Inflammatory macrophage treated with lipopolysaccharide for 4 hours (primary cell): ENCODE measurements around the gene SH3BP5L.
A peak's percentile ranks its signal among the peaks of the same experiment; 100 is the strongest.
"Not testable (repeated sequence)": the region's sequence is repeated elsewhere in the genome, so short reads cannot be mapped to it uniquely, and the experiment has no call there.

Experiments
- DNase-seq: peaks from one replicate; pipeline ENCODE4 v3.0.0-alpha.2; 2020

Gene SH3BP5L

DNA sequence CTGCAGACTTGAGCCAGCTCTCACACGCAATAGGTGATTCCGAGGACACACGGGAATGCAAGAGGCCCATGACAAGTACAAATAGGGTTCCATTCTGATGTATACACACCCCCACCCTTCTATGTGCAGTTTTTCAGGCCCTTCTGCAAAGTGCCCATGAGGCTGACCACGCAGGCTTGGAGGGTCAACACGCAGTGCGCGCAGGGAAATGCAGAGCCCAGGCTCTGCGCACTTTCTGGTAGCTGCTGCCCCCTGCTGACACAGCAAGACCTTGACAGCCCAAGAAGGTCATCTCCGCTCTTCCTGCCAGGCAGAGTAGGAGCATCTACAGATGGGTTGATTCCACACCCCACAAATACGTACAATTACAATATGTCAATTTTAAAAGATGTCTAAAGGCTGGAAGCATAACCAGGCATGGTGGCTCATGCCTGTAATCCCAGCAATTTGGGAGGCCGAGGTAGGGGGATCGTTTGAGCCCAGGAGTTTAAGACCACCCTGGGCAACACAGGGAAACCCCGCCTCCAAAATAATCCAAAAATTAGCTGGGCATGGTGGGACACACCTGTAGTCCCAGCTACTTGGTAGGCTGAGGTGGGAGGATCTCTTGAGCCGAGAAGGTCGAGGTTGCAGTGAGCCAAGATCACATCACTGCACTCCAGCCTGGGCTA, 18.5 kb downstream of the SH3BP5L start:
- peak; percentile 65 for DNase-seq

DNA sequence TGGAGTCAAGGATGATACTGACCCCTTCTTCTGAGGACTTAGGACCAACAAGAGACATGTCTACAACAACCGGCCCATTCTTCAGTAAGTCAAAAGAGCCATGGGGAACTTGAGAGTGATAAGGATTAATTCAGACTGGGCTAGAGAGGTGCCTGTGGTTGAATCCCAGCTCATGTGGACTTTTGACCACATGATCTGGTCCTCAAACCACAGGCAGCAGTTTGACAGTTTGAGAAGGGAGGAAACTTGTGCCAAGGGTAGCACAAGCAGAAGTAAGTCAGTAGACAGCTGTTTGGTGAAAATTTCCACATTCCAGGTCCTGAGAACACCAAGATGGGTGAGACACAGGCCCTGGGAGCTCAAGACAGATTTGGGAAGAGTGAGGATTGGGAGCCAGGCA, 19.8 kb downstream of the SH3BP5L start:
- peak; percentile 47 for DNase-seq

DNA sequence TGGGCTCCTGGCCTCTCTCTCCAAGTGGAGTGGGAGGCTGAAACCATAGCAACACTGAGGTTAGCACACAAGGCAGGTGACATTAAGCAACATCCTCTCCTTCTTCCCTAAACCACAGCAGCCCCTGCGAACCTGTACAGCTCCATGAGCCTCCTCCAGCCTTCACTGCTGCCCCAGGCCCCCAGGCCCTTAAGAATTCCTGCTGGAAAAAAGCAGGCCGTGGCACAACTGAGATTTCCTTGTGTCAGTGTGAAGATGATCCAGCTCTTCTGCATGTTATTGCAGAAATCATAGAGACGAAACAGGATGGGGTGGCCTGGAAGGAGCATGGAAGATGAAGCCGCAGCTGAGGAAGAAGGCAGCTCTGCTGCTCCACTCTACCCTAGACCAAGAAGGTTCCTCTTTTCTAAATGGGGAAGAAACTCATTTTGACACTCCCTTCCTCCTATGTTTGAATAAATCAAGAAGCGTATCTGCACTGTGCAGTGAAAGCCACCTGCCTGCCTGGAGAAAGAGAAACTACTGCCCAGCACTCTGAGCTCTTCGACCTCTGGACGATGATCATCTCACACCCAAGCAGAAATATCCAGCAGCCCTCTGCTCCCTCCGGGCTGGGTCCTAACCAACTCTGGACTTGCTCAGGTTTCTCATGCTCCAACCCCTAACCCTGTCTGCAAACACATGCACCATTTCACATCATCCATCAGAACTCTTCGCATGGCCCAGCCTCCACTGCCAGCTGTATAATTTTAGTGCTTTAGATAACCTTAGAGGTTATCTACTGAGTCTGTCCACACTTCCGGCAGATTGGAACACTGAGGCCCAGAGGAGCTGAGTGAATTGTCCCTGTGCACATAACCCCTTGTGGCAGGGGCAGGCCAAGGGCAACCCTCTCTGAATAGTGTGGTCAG, 20.7 kb downstream of the SH3BP5L start:
- DNase-seq = peak; percentile 86

DNA sequence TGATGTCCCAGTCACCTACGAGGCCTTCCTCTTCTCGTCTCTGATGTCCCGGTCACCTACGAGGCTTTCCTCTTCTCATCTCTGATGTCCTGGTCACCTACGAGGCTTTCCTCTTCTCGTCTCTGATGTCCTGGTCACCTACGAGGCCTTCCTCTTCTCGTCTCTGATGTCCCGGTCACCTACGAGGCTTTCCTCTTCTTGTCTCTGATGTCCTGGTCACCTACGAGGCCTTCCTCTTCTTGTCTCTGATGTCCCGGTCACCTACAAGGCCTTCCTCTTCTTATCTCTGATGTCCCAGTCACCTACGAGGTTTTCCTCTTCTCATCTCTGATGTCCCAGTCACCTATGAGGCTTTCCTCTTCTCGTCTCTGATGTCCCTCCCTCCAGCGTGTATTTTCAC, 22.2 kb downstream of the SH3BP5L start:
- DNase-seq = not testable (repeated sequence)

DNA sequence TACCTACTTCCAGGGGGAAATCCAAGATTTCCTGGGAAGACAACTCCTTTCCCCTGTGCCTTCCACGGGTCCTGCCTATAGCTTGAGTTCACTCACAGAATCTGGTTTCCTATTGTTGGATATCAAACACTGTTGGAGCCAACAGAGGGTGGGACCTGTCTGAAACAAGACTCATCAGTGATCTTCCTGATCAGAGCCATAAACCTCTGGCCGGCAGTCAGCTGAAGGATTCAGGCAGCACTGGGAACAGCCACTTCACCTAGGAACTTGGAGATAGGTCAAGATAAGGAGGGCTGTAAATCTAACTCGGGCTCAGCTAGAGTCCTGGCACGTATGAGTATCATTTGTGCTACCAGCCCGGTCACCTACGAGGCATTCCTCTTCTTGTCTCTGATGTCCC, 23.3 kb downstream of the SH3BP5L start:
- DNase-seq = no peak

DNA sequence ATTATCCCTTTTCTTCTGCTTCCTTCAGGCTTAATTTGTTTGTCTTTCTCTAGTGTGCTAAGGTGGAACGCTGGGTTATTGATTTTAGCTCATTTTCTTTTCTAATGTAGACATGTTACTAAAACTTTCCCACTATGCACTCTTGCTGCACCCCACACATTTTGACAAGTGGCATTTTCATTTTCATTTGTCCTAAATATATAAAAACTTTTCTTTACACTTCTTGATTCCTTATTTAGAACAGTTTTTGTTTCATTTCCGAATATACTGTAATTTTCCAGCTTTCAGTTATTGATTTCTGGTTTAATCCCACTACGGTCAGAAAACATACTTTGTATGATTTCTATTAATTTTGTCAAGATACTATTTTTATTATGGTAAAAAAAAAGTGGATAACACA, 25.3 kb downstream of the SH3BP5L start:
- peak; percentile 66 for DNase-seq

DNA sequence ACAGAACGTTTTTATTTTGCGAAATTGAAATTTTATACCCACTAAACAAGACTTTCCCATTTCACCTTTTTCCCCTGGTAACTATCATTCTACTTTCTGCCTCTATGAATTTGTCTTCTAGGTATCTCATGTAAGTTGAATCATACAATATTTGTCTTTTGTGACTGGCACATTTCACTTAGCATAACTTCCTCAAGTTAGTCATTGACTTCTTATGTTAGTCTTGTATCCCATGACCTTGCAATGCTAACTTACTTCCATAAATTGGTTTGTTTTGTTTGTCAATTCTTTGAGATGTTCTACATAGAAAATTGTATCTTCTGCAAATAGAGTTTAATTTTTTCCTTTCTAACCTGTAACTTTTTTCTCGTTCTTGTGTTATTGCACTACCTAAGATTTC, 26.9 kb downstream of the SH3BP5L start:
- peak; percentile 76 for DNase-seq

DNA sequence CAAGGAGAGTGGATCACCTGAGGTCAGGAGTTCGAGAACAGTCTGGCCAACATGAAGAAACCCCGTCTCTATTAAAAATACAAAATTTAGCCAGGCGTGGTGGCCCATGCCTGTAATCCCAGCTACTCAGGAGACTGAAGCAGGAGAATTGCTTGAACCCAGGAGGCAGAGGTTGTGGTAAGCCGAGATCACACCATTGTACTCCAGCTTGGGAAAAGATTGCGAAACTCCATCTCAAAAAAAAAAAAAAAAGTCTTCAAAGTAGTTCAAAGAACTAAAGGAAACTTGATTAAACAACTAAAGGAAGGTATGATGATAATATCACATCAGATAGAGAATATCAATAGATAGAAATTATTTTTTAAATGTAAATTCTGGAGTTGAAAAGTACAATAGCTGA, 31.1 kb downstream of the SH3BP5L start:
- DNase-seq = not testable (repeated sequence)

DNA sequence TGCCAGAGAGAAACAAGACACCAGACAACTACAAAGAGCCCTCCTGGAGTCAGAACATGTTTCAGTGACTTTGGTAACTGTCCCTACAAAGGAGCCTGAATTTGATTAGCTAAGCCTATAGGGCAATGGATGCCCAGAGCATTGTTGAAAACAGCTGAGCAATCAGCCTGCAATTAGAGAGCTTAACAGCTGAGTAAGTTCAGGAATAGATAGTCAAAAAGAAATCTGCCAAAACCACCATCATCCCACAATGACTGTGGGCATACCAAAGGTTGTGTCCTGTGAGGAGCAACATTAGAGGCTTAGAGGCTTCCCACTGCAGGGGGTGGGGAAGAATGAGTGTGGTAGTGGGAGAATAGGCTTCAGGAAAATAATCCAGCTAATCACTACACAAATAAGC, 32.1 kb downstream of the SH3BP5L start:
- no peak for DNase-seq

DNA sequence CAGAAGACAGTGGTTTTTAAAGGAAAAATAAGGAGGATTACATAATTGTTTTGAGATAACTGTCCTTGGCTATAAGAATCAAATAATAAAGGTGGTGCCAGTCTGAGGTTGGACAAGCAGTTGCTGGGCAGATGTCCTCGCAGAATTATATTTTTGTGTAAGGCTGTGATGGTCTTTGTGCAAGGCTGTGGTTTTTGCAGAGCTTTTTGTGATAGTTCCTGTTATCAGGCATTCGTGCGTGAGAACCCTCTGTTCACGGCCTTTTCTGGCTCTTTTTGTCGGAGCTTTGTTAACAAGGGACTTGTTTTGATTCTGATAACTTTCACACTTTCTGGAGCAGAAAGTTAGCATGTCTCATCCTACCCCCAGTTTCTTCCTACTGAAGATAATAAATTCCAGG, 33.4 kb downstream of the SH3BP5L start:
- no peak for DNase-seq

DNA sequence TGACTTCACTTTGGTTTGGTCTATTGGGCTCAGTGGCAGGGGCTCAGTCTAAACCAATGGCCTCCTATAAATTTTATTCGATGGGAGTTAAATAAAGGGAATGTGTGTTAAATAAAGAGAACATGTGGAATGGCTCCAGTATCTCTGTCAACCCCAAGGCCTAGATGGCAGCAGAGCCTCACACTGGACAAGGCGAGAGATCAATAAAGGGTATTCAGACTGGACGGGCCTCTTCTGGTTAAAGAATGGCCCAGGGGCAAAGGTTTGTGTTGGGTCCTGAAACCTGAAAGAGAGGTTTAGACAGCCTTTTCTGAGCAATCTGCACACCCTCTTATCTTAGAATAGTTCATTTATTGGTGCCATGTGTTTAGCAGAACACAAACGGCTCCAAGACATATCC, 34.7 kb downstream of the SH3BP5L start:
- no peak for DNase-seq

DNA sequence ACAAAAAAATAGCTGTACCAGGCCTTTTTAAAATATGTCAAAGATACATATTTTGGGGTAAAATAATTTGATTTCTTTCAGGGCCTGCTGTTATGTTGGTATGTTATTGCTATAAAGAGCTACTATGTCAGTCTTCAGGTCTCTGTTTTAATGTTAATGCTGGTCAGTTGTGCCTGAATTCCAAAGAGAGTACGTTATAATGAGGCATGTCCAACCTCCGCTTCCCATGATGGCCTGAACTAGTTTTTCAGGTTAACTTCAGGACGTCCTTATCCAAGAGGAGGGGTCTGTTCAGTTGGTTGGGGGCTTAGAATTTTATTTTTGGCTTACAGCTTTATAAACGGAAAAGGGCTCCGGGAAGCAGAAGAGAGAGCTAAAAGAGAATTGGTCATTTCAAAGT, 35.3 kb downstream of the SH3BP5L start:
- DNase-seq = no peak

DNA sequence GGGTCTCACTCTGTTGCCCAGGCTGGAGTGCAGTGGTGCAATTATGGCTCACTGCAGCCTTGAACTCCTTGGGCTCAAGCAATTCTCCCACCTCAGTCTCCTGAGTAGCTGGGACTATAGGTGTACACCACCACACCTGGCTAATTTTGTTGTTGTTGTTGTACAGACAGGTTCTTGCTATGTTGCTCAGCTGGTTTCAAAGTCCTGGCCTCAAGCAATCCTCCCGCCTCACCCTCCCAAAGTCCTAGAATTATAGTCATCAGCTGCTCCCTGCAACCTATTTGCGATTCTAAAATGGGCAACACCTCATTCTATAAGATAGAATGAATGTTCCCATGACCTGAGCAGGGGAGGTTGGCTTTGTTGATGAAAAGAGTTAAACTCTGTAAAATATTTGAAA, 36.4 kb downstream of the SH3BP5L start:
- not testable (repeated sequence) for DNase-seq

DNA sequence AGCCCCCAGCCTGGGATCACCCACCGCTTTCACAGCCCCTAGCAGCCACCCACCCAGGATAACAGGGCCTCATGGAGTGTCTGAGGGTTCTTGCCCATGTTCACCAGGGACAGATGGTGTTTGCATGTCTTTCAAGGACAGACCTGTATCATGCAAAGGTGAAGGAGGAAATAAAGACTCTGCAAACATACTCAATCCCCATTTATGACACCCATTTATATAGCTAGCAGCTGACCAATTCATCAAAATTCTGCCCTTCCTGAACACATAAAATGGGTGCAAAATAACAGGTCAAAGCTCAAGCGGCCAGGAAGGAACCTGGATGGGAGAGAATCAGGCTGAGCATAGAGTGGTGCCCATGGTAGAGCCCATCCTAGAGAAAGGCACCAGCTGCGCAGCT, 37.4 kb downstream of the SH3BP5L start:
- no peak for DNase-seq

DNA sequence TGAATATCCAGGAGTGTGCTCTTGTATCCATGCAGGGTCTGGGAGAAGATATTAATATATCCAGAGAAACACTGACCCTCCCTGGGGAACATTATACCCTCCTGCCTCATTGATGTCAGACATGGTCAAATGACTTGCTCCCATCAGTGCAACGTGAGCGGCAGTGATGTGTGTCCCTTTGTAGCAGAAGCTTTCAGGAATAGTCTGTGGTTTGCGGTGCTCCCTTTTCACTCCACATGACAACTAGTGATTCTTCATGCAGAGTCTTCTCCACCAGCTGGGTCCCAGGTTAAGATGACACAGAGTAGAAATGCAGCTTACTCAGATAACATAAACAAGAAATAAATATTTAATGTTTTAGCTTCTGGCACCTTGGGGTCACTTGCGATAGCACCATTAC, 38.3 kb downstream of the SH3BP5L start:
- DNase-seq = no peak

DNA sequence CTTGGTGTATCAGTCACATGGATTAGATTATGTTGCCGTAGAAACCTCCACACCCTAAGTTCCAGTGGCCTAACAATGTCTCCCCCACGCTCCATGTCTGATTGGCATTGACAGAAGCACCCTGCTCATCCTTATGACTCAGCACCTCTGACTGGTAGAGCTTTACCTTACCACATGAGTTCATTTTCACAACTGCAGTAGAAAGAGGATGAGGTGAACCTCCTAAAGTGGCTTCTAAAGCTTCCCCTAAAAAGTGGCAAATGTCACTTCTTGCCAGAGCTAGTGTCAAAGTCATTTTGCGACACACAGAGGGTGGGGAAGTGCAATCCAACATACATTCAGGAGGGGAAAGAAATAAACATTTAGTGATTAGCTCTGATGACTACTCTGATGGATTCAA, 39.6 kb downstream of the SH3BP5L start:
- peak; percentile 71 for DNase-seq

DNA sequence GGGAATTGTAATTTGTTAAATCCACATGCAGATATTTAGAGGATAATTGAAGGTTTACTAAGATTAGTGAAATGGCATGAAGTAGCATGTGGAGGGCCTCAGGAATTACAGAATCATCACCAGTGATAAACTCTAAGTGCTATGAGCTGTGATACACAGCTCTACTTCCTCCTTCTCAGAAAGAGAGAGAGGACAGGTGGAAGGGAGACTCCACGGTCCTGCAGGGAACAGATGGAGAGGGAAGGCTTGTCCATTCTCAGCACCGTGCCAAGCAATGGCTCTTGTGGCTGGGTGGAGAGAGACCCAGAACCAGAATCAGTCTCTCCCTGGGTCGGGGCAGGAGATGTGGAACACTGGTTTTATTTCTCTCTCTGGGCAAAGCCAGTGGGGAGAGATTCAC, 42.3 kb downstream of the SH3BP5L start:
- DNase-seq = no peak

DNA sequence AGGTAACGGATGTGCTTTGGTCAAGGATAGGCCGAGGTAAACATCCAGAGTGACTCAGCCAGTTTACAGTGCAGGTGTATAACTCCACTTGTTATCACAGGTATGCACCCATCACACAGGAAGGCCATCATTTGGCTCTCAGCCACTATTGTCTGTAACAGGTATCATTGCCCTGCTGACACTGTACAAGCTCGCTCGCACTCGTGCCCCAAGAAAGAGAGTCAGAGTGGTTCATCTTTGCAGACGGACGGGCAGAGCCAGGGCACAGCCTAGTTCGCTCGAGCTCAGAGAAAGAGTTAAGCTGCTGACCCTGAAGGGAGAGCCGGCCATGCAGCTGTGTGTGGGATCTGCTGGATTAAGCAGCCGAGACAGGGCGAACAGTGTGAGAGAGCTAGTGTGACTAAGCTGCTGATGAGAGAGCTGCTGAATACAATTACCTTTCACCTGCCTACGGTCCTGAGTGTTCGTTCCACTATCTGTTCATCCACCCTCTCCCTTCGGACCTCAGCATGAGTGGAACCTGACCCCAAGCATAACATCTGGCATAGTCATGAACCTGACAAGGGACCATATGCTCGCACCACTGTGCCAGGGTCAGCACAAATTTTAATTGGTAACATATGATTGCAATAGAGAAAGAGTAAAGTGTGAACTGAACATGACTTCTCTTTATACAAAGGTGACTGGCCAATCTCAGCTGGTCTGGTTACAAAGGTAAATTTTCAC, 43.1 kb downstream of the SH3BP5L start:
- DNase-seq = no peak

DNA sequence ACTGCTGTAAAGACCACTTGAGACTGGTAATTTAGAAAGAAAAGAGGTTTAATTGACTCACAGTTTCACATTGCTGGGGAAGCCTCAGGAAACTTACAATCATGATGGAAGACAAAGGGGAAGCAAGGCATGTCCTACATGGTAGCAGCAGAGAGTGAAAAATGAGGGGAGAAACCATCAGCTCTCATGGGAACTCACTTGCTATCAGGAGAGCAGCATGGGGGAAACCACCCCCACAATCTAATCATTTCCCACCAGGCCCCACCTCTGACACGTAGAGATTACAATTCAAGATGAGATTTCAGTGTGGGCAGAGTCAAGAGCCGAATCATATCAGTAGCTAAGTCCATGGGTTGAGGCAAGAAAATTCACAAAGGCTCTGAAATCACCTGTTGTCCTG, 46.4 kb downstream of the SH3BP5L start:
- DNase-seq = no peak

DNA sequence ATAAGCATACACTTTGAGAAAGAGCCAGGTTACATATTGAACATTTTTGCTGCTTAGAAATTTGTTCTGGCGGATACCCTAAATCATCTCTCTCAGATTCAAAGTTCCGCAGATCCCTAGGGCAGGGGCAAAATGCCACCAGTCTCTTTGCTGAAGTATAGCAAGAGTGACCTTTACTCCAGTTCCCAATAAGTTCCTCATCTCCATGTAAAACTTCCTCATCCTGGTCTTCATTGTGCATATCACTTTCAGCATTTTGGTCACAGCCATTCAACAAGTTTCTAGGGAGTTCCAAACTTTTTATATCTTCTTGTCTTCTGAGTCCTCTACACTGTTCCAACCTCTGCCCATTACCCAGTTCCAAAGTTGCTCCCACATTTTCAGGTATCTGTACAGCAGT, 46.8 kb downstream of the SH3BP5L start:
- DNase-seq = peak; percentile 19

DNA sequence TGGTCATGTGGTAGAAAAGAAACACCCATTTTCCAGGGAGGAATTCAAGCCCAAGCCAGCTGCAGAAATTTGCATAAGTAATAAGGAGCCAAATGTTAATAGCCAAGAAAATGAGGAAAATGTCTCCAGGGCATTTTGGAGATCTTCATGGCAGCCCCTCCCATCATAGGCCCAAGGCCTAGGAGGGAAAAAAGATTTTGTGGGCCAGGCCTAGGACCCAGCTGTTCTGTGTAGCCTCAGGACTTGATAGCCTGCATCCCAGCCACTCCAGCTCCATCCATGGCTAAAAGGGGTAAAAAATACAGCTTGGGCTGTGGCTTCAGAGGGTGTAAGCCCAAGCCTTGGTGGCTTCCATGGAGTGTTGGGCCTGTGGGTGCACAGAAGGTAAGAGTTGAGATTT, 48.7 kb downstream of the SH3BP5L start:
- no peak for DNase-seq

DNA sequence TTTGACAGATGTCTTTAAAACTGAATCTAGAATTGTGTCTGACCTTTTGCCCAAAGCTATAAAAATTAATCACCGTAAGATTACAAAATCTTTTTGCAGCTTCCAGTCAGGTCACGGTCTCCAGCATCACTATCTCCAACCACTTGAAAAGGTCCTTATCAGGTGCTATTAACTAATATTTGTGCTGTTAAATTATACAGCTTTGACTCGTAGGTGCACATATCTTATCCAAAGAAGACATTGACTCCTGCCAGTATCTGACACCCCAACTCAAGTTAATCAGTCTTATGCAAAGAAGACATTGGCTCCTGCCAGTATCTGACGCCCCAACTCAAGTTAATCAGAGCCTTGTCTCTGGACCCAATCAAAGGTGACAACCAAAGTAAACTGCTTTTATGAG, 50.3 kb downstream of the SH3BP5L start:
- DNase-seq = no peak
